Panc1 (cell line): ENCODE results near the gene SLC34A1. TPM values are rescaled to one million over a fixed set of nuclear protein-coding genes. Genes with fewer than 3 reads are reported as not detected.

Experiments used
- ATAC-seq: fragments of 200-7000 bp; cut with Tn5 transposase; 2 replicates; pipeline ENCODE4 v1.9.1; 2020; ENCODE audit warnings: mild to moderate bottlenecking, moderate library complexity
- BruUV-seq: library from RNA; stranded (reverse); fragments of 400-500 nt; replicated peaks from 2 replicates; lab custom pipeline; 2021; lab: Mats Ljungman, UMichigan
- CTCF ChIA-PET: fragments of 300-600 bp; sonication (Branson Sonifier 250); formaldehyde crosslinking; loops from one replicate; lab custom pipeline; 2022; ENCODE audit warnings: antibody characterized with exemption; lab: Charles Lee
- POLR2A ChIA-PET: fragments of 300-600 bp; sonication (Branson Sonifier 250); formaldehyde crosslinking; loops from one replicate; lab custom pipeline; 2022; ENCODE audit warnings: antibody characterized with exemption; lab: Charles Lee
- DNase-seq: peaks from one replicate; pipeline ENCODE4 v3.0.0-alpha.2; 2010; ENCODE audit warnings: low read depth, low spot score
- H3K27ac ChIP-seq: 2 replicates; pipeline ENCODE4 v1.5.1; 2011; ENCODE audit warnings: mild to moderate bottlenecking, low read length, inconsistent platforms
- H3K27me3 ChIP-seq: fragments of 200-500 bp; sonication (Bioruptor generic); 2 replicates; pipeline ENCODE4 v1.6.0; 2014; ENCODE audit warnings: low read length, inconsistent platforms; ENCODE audit not compliant: control insufficient read depth, insufficient read depth
- H3K36me3 ChIP-seq: fragments of 200-500 bp; sonication (Bioruptor generic); 2 replicates; pipeline ENCODE4 v1.5.1; 2014; ENCODE audit warnings: inconsistent platforms, mild to moderate bottlenecking, low read length, moderate library complexity; ENCODE audit not compliant: control insufficient read depth, insufficient read depth
- H3K4me1 ChIP-seq: 2 replicates; pipeline ENCODE4 v1.5.1; 2011; ENCODE audit warnings: inconsistent platforms, mild to moderate bottlenecking, low read length, moderate library complexity; ENCODE audit not compliant: control insufficient read depth, insufficient read depth
- H3K4me3 ChIP-seq, 2 experiments: 2 replicates each; pipeline ENCODE4 v1.5.1; 2011 to 2012; ENCODE audit warnings: low read depth in 2 of 2, low read length in 2 of 2, mild to moderate bottlenecking in 2 of 2, inconsistent platforms in 1 of 2, moderate library complexity in 1 of 2
- H3K9me3 ChIP-seq: fragments of 200-500 bp; sonication (Bioruptor generic); 2 replicates; pipeline ENCODE4 v1.5.1; 2014; ENCODE audit warnings: low read depth, mild to moderate bottlenecking, inconsistent platforms, low read length, moderate library complexity; ENCODE audit not compliant: control insufficient read depth, insufficient read depth
- CTCF ChIP-seq: fragments of 450-650 bp; IDR thresholded peaks from 2 replicates; pipeline ENCODE4 v1.5.1; 2017; ENCODE audit warnings: mild to moderate bottlenecking
- POLR2AphosphoS5 ChIP-seq: IDR thresholded peaks from 2 replicates; pipeline ENCODE4 v1.6.1; 2012; ENCODE audit warnings: mild to moderate bottlenecking, low read depth, low read length, moderate library complexity
- REST ChIP-seq, 2 experiments: IDR thresholded peaks; 2 replicates each; pipeline ENCODE4 v1.6.1; 2011 to 2012; ENCODE audit warnings: low read depth in 2 of 2, control low read depth in 1 of 2, low read length in 1 of 2, mild to moderate bottlenecking in 1 of 2, moderate library complexity in 1 of 2; ENCODE audit not compliant: insufficient read depth in 1 of 2
- SIN3A ChIP-seq: IDR thresholded peaks from 2 replicates; pipeline ENCODE4 v1.6.1; 2012; ENCODE audit warnings: low read depth, mild to moderate bottlenecking, low read length, moderate library complexity, borderline replicate concordance; ENCODE audit not compliant: insufficient read depth
- TCF7L2 ChIP-seq: IDR thresholded peaks from 2 replicates; pipeline ENCODE4 v1.6.1; 2011; ENCODE audit warnings: mild to moderate bottlenecking, low read depth, low read length, inconsistent platforms
- in situ Hi-C: cut with HindIII; loops from 2 replicates; pipeline ENCODE4 v1.10.0; 2016; ENCODE audit warnings: low sequenced_read_pairs, low pct_unique_long_range_greater_than_20kb
- intact Hi-C: fragments of 100-400 bp; cut with micrococcal nuclease; formaldehyde crosslinking; loops from one replicate; pipeline ENCODE4 v1.10.0; 2022; ENCODE audit not compliant: unreplicated experiment
- total RNA-seq: library from RNA; stranded (reverse); gene quantifications from one replicate; pipeline ENCODE4 v1.2.1, GENCODE V29; 2021; ENCODE audit not compliant: unreplicated experiment

The SLC34A1 gene
- total RNA-seq, 1 experiment from 2014 or later = not detected

- no peak for TF ChIP-seq POLR2AphosphoS5
- no peak for TF ChIP-seq REST (IDR thresholded peaks at IDR 0.05; ENCODE audit: insufficient read depth in 1 of 2, low read depth in 2 of 2, low read length in 1 of 2)
- no peak for TF ChIP-seq TCF7L2
- no peak for TF ChIP-seq CTCF
- no peak for TF ChIP-seq SIN3A
- H3K4me1 ChIP-seq = peaks cover 21% of the 10 kb centered on the region
- no peaks in the 10 kb centered on the region for H3K9me3 ChIP-seq
- BruUV-seq = no TSS peak
- ATAC-seq (no peak), DNase-seq (no peak)
- intact Hi-C loops = no loop called here
- H3K27me3 ChIP-seq = no peaks in the 10 kb centered on the region
- ChIA-PET POLR2A (interaction anchor here (0.7 kb wide), 1 partner anchor 101 kb away, joined by 6 read pairs; no protein-coding TSS in a partner anchor), CTCF (no interaction called here)
- H3K27ac ChIP-seq = no peak overlapping the region
- no peak overlapping the region for H3K4me3 ChIP-seq
- no peaks in the 10 kb centered on the region for H3K36me3 ChIP-seq
- in situ Hi-C loops = no loop called here
These were observed 31.1 kb upstream of the SLC34A1 start for GRCh38 chr5:177353093-177353492.

- CTCF ChIA-PET = interaction anchor here (0.6 kb wide), 1 partner anchor 347 kb away, joined by 3 read pairs; no protein-coding TSS in a partner anchor
- H3K4me1 ChIP-seq = peaks cover 17% of the 10 kb centered on the region
- intact Hi-C loops = no loop called here
- POLR2A ChIA-PET = no interaction called here
- H3K27me3 ChIP-seq = no peaks in the 10 kb centered on the region
- DNase-seq = no peak
- no TSS peak for BruUV-seq
- ATAC-seq = no peak
- H3K27ac ChIP-seq = no peak overlapping the region
- no peaks in the 10 kb centered on the region for H3K36me3 ChIP-seq
- H3K4me3 ChIP-seq = no peak overlapping the region
- in situ Hi-C loops = no loop called here
- H3K9me3 ChIP-seq = no peaks in the 10 kb centered on the region
- TF ChIP-seq SIN3A = no peak
- TF ChIP-seq CTCF = no peak
- TF ChIP-seq TCF7L2 = no peak
- no peak for TF ChIP-seq REST (IDR thresholded peaks at IDR 0.05; ENCODE audit: insufficient read depth in 1 of 2, low read depth in 2 of 2, low read length in 1 of 2)
- no peak for TF ChIP-seq POLR2AphosphoS5
These were observed 30.0 kb upstream of the SLC34A1 start for GRCh38 chr5:177354256-177354655.
